GM19193 (cell line): Measurements from ENCODE around the gene MYADM.

Experiments used
- POLR2A ChIP-seq: IDR thresholded peaks from 4 replicates; pipeline ENCODE4 v1.6.1; 2011; ENCODE audit not compliant: insufficient read depth, insufficient read length; ENCODE audit errors: extremely low read depth

The MYADM gene

DNA sequence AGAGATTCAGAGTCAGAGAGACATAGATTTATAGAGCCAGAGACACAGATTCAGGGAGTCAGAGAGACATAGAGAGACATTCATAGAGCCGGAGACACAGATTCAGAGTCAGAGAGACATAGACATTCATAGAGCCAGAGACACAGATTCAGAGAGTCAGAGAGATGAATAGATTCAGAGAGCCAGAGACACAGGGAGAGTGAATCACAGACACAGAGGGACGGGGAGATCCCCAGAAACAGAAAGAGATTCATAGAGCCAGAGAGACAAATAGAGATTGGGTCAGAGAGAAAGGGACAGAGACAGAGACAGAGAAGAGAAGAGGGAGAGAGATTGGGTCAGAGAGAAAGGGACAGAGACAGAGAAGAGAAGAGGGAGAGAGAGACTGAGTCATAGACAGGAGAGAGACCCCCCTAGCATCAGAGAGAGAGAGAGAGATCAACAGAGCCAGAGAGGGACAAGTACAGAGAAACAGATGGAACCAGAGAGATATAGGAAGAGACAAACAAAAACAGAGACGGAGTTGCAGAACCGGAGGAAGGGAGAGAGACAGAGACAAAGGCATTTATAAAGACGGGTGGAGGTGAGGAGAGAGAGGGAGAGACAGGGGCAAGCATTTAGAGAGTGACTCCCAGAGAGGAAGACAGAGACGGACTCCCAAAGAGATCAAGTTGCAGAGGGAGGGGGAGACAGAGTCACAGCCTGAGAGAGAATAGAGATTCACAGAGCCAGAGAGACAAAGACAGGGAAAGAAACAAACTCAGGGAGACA is 13.2 kb downstream of the MYADM start:
- no peak for TF ChIP-seq POLR2A

DNA sequence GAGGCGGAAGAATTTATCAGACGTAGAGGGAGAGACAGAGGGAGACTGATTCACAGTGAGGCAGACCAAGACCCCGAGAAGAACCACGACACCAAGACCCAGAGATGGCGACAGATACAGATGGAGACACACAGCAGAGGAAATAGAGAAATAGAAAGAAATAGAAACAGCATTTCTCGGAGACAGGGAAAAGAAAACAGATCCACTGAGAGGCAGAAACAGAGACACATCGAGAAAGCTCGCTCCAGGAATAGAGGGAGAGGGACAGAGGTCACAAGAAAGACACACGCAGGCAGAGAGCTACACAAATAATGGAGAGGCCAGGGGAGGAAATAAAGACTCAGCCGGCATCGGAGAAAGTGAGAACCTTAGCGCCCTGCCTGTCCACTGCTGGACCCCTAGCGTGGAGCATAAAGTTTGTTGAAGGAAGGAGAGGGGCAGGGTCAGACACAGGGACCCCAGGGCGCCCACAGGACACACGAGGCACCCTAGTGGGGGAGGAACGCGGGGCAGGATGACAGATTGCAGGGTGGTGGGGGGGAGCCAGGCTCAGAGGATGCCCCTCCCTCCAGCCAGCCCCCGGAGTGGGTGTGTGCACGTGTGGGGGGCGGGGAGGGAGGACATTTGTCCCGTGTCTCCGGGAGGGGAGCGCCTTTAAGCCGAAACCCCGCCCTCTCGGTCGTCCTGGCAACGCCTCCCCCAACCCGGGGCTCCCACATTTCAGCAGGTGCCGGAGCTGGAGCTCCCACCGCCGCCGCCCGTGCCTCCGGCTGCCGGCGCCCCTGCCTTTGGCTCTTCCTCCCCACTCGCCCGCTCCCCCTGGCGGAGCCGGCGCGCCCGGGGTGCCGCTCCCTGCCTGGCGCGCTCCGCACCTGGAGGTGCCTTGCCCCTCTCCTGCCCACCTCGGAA is 14.1 kb downstream of the MYADM start, which contains the start of gene PRKCG:
Gene PRKCG (plus strand): TSS at position 716 of the 909 bp plus-strand sequence. CDS start 298 bp downstream, outside the sequence.
- TF ChIP-seq POLR2A = no peak

DNA sequence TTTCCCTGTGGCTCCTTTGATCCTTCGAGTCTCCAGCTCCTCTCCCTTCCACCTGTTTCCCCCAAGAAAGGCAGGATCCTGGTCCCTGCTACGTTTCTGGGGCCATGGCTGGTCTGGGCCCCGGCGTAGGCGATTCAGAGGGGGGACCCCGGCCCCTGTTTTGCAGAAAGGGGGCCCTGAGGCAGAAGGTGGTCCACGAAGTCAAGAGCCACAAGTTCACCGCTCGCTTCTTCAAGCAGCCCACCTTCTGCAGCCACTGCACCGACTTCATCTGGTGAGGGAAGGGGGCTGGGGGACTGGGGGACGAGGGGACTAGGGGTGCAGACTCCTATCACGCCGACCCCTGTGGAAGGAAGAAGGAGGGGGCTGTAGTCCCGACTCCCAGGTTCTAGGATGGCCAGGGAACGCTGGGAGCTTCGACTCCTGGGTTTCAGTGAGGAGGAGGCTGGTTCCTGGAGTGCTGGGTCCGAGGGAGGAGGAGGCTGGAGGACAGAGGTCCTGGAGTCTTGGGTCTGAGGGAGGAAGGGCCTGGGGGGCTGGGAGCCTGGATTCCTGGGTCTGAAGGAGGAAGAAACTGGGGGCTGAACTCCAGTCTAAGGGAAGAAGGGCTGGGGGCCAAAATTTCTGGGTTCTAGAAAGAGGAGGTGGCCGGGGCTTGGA is 14.8 kb downstream of the MYADM start:
- no peak for TF ChIP-seq POLR2A

DNA sequence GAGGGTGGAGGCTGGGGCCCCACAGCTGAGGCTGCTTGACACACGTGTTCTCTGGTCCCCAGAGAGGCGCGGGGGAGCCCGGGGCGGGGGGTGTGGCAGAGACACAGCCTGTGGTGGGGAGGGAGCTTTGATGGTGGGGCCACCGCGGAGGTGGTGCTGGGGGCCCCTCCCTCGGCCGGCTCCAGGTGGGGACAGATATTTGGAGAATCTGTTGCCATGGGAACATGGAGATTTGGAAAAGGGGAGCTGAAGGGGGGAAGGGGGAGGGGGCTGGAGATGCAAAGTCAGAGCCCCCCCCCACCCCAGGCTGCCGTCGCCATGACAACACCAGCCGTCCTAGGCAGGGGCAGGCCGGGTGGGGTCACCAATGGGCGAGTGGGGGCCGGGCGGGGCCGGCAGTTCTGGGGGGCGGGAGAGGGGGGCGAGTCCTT is 15.6 kb downstream of the MYADM start:
- TF ChIP-seq POLR2A = no peak

DNA sequence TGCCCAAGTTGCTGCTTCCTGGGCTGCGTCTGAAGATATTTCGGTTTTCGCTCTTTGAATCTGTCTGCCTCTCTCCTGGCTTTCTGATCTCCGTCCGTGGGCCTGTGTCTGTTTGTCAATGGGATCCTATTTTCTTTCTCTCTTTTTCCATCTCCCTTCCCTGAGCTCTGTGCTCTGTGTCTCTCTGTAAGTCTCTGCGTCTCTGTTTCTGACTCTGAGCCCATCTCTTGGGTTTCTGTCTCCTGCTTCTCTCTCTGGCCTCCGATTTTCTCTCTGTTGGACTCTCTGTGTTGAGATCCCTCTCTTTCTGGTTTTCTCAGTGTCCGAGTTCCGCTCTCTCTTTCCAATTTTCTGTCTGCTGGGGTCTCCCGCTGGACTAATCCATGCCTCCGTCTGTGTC is 16.1 kb downstream of the MYADM start:
- no peak for TF ChIP-seq POLR2A

DNA sequence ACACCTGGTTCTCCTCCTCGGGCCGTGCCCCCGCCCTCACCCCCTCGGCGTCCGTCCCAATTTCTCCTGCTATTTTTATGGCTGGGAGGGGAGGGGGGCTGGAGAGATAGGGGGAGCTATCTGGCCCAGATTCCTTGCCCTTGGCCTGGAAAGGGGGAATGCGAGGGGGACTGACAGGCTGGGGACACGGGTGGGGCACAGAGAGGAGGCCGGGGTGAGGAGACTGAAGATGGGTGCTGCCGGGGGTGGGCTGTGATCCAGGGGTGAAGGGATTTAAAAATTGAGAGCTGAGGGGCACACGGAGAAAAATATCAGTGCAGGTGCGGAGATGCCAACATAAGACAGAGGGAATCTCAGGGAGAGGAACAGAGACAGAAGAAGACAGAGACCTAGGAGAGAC is 16.6 kb downstream of the MYADM start:
- no peak for TF ChIP-seq POLR2A

DNA sequence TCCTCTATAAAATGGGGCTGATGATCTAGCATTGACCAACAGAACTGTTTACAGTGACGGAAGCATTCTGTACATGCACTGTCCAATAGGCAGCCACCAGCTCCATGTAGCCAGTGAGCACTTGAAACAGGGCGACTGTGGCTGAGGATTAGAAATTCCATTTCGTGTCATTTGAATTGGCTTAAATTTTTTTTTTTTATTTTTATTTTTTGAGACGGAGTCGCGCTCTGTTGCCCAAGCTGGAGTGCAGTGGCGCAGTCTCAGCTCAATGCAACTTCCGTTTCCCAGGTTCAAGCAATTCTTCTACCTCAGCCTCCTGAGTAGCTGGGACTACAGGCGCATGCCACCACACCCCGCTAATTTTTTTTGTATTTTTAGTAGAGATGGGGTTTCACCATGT is 17.4 kb downstream of the MYADM start:
- no peak for TF ChIP-seq POLR2A

DNA sequence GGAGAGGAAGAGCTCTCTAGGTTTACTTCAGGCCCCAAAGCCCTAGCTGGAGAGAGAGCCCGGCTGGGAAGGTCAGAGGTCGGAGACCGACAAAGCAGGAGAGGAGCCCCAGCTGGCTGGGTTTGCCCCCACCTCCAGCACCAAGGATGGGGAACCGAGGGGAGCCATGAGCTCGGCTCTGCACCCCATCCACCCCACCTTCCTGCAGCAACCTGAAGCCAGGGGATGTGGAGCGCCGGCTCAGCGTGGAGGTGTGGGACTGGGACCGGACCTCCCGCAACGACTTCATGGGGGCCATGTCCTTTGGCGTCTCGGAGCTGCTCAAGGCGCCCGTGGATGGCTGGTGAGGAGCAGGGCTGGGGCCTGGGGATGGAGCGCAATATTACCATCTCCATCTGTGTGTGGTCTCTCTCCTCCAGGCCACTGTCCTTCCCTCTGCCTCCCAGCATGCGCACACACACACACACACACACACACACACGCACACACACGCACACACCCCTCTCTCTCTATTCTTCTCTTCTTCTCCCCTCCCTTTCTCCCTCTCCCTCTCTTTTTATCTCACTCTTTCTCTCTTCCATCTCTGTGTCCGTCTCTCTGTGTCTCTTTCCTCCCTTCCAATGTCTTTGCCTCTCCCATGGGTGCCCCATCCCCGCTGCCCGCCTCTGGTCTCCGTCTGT is 24.8 kb downstream of the MYADM start:
- no peak for TF ChIP-seq POLR2A

DNA sequence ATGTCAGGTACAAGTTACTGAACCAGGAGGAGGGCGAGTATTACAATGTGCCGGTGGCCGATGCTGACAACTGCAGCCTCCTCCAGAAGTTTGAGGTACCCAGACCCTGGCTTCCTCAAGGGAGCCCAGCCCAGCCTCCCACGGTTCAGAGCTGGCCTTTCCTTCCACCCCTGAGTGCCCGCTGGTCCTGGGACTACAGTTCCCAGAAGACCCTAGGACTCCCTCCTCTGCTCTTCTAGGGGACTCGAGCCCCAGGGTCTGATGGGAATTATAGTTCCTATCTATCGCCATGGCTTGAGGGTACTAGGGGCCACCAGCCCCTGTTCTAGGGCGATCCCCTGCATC is 25.3 kb downstream of the MYADM start:
- no peak for TF ChIP-seq POLR2A

DNA sequence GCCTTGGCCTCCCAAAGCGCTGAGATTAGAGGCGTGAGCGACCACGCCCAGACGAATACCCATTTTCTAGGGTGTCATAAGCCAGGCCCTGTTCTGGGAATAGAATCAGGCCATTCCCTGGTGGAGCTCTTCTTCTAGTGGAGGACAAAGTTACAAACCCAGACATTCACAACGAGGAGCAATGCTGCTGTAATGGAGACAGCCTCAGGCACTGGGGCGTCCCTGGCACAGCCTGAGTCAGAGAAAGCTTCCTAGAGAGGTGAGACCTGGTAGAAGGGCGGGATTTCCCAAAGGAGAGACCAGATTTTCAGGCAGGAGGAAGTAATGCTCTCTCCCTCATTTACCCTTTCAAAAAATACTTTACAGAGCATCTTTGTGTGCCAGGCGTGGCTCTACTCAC is 27.0 kb downstream of the MYADM start:
- TF ChIP-seq POLR2A = no peak

DNA sequence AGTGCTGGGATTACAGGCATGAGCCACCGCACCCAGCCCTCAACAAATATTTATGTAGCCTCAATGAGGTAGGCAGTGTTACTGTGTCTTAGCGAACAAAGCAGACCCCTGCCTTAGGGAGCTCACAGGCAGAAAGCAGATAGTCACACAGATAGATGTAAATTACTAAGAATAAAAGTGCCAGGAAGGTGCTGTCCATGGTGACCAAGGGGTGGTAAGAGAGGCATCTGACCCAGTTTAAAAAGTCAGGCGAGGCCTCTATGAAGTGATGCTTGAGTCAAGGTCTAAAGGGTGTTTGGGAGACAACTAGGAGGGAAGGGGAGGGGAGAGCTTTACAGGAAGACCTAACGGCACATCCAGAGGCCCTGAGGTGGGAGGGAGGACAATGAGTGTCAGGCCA is 29.0 kb downstream of the MYADM start:
- TF ChIP-seq POLR2A = no peak

DNA sequence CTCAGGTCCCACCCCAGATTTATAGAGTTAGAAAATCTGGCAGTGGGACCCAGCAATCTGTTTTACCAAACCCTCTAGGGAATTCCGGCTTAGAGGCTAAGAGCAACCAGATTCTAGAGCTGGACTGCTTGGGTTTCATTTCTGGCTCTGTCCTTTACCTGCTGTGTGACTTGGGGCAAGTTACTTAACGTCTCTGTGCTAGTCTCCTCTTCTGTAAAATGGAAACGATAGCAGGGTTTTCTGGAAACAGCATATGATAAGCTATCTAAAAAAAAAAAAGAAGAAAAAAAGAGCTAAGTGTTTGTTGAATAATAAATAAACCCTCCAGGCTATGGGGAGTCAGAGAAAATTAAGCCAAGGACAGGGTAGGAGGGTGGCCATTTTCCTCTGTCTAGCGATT is 29.8 kb downstream of the MYADM start:
- TF ChIP-seq POLR2A = no peak

DNA sequence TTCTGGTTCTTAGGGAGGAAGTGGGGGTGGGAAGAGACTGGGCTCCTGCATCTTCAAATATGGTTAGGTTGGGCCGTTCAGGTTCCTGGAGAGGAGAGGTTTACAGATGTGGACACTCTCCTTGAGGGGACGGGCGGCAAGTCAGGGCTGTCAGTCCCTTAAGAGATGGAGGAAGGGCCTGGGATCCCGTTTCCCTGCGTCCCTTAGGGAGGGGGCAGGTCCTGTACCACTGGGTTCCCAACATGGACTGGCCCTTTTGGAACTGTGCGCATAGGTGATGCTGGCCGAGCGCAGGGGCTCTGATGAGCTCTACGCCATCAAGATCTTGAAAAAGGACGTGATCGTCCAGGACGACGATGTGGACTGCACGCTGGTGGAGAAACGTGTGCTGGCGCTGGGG is 30.5 kb downstream of the MYADM start:
- TF ChIP-seq POLR2A = no peak

DNA sequence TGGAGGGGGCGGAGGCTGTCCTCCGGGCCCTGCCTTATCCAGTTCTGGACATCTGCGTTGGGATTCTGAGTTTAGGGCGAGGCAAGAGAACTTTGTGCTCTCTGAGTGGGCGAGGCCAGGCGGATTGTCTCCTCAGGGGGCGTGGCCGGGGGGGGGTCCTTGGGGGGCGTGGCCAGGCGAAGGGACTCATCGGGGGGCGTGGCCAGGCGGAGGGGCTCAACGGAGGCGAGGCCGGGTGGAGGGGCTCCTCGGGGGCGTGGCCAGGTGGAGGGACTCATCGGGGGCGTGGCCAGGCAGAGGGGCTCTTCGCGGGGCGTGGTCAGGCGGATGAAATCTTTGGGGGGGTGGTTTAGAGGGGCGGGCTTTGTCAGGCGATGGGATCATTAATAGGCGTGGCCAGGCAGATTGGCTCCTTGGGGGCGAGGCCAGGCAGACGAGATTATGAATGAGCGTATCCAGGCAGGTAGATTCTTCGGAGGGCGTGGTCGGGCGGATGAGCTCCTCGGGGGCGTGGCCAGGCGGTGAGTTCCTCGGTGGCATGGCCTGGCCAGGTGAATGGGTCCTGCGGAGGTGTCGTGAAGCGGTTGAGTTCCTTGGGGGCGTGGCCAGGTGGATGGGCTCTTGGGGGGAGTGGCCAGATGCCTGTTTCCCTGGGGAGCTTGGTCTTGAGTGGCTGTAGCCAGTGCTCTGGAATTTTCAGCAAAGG is 31.1 kb downstream of the MYADM start:
- no peak for TF ChIP-seq POLR2A

DNA sequence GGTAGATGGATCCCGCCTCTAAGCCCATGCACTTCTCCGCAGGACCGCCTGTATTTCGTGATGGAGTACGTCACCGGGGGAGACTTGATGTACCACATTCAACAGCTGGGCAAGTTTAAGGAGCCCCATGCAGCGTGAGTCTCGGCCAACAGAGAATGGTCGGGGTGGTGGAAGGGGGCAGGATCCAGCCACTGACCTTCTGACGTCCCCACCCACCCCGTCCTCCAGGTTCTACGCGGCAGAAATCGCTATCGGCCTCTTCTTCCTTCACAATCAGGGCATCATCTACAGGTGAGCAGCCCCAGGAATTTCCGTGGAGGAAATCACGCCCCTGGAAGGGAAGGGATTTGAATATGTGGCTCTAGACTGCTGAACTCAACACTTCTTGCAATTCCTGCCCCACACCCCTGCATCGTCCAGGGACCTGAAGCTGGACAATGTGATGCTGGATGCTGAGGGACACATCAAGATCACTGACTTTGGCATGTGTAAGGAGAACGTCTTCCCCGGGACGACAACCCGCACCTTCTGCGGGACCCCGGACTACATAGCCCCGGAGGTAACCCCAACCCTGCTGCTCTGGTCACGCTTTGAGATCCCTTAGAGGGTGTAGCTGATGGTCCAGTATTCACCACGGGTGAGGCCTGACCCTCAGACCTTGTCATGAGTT is 32.6 kb downstream of the MYADM start:
- no peak for TF ChIP-seq POLR2A
